22Rv1 (cell line): ENCODE results near the gene ATG14.

Experiments used
- CTCF ChIP-seq: fragments of 450-650 bp; IDR thresholded peaks from 2 replicates; pipeline ENCODE4 v1.5.1; 2017; ENCODE audit warnings: mild to moderate bottlenecking
- ZFX ChIP-seq: fragments of 450-650 bp; IDR thresholded peaks from 2 replicates; pipeline ENCODE4 v1.6.1; 2017; ENCODE audit warnings: antibody characterized with exemption, borderline replicate concordance

DNA sequence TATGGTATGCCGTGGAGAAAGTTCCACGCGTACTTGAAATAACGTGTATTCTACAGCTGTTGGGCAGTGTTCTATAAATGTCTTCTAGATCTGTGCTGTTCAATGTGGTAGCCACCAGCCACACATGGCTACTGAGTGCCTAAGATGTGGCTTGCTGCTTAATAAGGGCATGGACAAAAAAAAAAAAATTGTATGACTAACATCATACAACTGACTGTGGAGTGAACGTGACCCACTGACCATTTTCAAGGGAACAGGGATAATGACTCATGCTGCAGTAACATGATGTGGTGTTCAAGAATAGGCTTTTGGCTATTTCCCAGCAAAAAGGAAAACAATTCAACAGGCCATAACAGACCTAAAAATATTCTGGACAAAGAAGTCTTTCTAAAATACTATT lies 13.0 kb downstream of the ATG14 start:
- TF ChIP-seq CTCF: no peak
- TF ChIP-seq ZFX: no peak
